Gastroesophageal sphincter (tissue), 3 donors: Measurements from ENCODE around the gene HPCAL1.

ENCODE experiments used
- POLR2A ChIP-seq, 2 donors: fragments of 450-650 bp; IDR thresholded peaks; one replicate each; pipeline ENCODE4 v1.6.1; 2017; ENCODE audit warnings: antibody characterized with exemption in 2 of 2, mild to moderate bottlenecking in 2 of 2, moderate library complexity in 1 of 2
- TF ChIP-seq, protein P1 (sequence below), 4 experiments: fragments of 200-600 bp in 2 of 4; fragments of 450-650 bp in 2 of 4; sonication (generic) in 1 of 4; IDR thresholded peaks; one replicate each; pipeline ENCODE4 v1.5.1; 2017 to 2019; ENCODE audit warnings: antibody characterized with exemption in 4 of 4, mild to moderate bottlenecking in 2 of 4, moderate library complexity in 2 of 4

DNA sequence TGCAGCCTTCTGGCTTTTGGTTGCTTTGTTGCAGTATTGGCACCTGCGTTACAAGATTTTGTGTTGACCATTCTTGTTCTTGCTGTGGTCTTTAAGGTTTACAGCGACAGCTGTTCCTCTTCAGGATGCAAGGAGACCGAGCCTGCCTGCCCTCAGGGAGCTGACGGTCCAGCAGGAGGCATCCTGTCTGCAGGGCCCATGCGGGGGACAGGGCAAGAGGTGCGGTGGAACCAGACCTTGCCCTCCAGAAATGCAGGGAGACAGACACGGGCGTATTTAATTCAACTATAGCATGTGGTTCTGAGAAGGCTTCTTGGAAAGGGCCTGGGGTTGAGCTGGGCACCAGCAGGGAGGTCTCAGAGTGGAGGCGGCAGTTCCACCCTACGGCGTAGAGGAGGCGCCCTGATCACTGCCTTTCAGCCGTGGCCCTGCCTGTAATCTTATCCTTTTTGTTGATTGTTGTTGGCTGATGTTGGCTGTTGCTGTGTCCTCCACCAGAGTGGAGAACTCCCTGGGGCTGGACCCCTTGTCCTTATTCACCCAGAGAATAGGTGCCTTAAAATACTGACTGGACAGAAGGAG lies 71.7 kb downstream of the HPCAL1 start:
- TF ChIP-seq, protein P1, sequence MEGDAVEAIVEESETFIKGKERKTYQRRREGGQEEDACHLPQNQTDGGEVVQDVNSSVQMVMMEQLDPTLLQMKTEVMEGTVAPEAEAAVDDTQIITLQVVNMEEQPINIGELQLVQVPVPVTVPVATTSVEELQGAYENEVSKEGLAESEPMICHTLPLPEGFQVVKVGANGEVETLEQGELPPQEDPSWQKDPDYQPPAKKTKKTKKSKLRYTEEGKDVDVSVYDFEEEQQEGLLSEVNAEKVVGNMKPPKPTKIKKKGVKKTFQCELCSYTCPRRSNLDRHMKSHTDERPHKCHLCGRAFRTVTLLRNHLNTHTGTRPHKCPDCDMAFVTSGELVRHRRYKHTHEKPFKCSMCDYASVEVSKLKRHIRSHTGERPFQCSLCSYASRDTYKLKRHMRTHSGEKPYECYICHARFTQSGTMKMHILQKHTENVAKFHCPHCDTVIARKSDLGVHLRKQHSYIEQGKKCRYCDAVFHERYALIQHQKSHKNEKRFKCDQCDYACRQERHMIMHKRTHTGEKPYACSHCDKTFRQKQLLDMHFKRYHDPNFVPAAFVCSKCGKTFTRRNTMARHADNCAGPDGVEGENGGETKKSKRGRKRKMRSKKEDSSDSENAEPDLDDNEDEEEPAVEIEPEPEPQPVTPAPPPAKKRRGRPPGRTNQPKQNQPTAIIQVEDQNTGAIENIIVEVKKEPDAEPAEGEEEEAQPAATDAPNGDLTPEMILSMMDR (IDR thresholded peaks at IDR 0.05) = no peak
- no peak for TF ChIP-seq POLR2A (IDR thresholded peaks at IDR 0.05)
